GM21717 (cell line): ENCODE measurements around the gene LMCD1.
A peak's percentile ranks its signal among the peaks of the same experiment; 100 is the strongest.

Experiments
- ATAC-seq: cut with Tn5 transposase; IDR thresholded peaks from one replicate; pipeline ENCODE4 v1.9.1; 2021; ENCODE audit warnings: mild to moderate bottlenecking, moderate library complexity; ENCODE audit not compliant: unreplicated experiment

LMCD1 gene

GRCh38 chr3:8556473-8556869 lies 54.8 kb downstream of the LMCD1 start:
- no peak for ATAC-seq

DNA sequence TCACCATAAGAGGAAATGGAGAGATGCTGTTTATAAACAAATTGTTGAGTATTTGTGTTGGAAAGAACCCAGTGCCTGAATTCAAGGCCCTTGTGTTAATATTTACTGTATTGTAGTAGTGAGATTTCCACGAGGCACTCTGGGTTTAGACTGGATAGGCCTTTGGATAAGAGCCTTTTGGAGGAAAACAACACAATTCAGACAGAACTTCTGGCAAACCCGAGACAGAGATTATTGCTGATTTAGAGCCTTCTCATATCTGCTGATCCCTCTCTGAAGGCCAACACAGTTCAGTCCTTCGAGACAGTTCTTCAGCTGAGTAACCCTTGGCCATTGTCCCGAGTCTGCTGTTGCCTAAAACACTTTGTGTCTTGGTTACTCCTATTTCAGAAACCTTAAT lies 55.7 kb downstream of the LMCD1 start:
- no peak for ATAC-seq

GRCh38 chr3:8558645-8559044 lies 57.0 kb downstream of the LMCD1 start:
- no peak for ATAC-seq

DNA sequence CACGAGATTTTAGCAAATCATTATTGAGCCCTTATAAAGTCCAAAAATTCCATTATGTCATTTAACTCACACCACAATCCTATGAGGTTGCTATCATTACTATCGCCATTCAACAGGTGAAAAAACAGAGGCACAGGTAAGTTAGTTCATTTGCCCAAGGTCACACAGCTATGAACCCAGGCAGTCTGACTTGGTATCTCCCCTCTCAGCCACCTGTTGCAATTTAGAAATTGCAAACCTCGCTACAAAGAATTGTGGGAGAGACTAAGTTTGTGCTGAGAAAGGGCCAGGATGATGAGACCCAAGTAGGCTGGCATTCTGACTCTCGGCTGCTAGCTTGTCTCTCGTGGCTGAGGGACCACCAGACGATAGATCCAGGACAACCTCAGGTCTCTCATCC lies 57.7 kb downstream of the LMCD1 start:
- no peak for ATAC-seq

DNA sequence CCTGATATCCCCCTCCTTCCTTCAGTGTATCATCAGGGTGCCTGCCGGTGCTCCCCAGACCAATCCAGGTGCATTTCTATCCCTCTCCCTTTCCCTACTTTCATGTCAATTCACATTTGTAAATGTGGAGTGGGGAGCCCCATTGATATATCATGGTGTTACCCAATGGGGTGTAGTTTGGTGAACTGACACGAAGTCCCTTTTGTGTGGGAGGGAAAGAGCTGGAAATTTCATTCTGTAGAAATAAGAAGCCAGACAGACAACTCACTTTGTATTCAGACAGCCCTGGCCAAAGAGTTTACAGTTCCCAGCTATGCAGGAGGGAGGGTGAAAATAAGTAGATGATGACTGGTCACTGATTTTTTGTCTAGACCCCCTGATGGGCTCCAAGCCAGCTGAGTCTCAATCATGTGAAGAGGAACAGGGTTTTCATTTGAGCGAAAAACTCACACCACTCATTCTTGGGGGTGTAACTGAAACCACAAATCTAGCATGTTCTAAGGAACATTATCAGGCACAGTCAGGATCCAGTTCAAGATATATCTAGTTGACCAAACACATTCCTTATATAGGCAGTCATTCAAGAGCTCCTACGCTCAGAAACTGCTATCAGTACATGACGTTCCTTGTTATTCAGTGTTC lies 58.9 kb downstream of the LMCD1 start:
- ATAC-seq = no peak

DNA sequence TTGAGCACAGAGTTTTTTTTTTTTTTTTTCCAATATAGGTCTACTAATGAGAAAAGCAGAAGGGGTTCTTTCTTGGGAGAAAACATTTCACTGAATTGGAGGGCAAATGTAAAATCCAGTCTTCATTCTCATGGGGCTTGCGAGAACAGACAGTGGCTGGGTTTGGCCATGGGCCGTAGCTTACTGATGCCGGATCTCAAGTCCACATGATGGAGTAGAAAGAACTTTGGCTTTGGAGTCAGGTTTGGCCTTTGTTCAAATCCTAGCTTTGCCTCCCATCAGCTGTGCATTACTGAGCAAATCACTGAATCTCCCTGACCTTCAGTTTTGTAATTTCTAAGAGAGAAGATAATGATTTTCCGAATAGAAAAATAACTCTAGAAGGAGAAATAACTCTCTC lies 59.7 kb downstream of the LMCD1 start:
- ATAC-seq = no peak

DNA sequence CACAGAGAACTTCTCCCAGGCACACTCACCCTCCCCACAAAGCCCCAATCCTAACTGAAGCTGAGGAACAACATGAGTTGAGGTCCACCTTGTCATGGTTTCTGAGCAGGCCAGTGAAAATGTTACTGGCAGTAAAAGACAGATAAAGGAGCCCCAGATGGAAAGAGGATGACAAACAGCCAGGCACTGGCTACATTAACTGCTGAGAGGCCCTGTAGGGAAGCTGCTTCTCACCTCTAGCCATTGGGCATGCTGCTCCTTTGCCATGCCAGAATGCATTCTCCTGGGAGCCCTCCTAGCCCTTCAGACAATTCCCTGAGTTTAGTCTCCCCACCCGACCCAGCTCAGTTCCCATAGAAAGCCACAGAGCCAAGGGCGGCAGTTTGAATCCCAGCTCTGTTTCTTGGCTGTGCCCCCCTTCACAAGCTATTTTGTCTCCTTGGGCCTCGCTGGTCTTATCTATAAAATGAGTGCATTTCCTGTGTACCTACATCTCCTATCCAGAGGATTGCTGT lies 60.5 kb downstream of the LMCD1 start:
- no peak for ATAC-seq

DNA sequence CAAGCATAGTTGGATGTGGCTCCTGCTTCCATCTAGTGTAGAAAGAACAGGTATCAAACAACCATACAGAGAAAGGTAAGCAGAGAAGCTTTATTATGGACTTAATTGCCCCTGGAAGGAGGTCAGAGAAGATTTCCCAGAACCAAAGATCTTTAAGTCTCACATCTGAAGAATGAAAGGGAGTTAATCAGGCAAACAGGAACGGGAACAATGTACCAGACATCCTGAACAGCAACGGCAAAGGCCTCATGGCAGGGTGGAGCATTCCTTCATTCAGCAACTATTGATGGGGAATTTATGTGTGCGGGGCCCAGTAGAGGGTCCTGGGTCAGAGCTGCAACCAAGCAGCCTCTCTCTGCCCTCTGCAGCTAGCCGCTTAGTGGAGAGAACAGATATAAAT lies 61.5 kb downstream of the LMCD1 start:
- no peak for ATAC-seq

DNA sequence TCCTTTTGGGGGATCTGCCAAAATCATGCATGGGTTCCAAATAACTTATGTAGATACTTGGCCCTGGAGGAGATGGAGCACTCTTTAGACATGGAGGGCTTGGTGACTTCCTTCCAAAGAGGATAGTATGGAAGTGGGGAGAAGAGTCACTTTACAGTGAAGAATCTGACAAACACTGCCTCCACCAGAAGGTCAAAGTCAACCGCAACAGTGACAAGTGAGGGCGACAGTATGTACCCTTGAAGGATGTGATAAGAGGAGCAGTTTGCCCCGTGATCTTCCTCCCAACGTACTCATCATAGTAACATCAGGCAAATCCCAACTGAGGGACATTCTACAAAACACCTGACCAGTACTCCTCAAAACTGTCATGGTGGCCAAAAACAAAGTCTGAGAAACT lies 62.0 kb downstream of the LMCD1 start:
- no peak for ATAC-seq

DNA sequence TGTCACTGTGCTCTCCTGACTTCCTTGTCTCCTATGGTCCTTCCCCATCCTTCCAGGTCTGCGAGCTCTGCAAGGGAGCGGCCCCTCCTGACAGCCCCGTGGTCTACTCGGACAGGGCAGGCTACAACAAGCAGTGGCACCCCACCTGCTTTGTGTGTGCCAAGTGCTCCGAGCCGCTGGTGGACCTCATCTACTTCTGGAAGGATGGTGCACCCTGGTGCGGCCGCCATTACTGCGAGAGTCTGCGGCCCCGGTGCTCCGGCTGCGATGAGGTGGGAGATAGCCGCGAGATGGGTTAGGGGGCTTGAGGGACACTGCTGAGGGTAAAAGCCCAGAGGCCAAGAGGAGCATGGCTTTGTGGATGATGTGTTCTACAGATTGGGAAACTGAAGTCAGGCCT lies 63.8 kb downstream of the LMCD1 start:
- no peak for ATAC-seq

DNA sequence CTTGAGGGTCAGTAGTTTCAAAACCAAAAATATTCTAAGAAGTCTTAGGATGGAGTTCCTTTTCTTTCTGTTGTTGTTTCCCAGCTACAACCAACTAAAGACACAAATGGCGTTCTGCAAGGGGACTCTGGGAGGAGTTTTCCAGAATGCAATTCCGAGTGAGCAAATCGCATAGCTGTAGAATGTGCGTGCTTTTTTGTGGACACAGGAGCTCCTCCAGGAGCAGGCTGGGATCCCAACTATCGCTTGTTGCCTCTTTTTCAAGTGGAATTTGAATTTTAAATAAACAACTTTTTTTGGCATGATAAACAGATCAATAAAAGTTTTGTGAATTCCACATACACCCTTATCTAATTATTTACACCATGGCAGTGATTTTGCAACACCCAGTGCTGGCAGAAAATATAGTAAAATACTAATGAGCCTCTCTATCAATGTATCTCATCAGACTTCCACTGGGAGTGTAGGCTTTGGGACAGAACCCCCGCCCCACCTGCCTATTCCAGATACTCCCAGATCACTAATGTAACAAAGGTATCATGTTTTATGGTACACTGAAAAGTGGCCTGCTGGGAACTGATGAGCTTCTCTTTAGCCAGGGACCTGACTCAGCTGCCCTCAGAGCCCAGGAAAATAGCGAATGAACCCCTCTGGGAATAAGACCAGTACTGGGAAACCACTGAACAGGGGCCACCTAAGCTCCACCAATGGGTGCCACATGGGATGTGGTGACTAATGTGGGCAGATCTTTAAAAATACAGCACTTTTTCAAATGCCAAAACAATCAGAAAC lies 66.4 kb downstream of the LMCD1 start:
- no peak for ATAC-seq

GRCh38 chr3:8571256-8571655 lies 69.6 kb downstream of the LMCD1 start:
- no peak for ATAC-seq

- ATAC-seq = no peak
Observed at GRCh38 chr3:8573342-8573926, 71.8 kb downstream of the LMCD1 start.

- ATAC-seq = no peak
Observed at GRCh38 chr3:8574040-8574669, 72.5 kb downstream of the LMCD1 start.

- no peak for ATAC-seq
Observed at GRCh38 chr3:8574670-8575322, 73.2 kb downstream of the LMCD1 start.

DNA sequence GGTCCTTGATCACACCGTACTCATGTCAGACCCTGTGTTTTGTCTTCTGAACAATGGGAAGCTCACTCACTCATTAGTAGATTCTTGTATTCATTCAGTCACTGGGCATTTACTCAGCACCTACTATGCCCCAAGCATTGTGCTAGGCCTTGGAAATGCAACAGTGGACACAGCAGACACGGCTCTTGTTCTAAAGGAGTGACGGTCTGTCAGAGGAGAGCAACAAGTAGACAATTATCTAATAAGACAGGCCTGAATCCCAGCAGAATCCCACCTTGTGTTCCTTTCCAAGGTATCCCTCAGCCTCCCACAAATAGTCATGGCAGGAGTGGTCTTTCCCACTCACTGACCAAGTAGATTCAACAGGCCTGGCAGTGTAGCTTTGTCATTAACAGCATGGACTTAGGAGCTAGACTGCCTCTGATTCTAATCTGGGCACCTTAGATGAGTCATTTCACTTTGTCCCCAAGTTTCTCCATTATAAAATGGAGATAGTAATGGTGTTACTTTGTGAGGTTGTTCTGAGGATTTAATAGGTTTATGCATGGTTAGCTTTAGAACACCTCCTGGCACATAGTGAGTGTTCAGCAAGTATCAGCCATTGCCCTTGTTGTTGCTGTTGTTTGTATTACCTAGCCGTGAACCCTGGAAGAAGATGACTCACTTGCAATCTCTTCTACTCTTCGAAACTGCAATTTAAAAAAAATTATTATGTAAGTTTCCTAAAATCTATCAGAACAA lies 73.9 kb downstream of the LMCD1 start:
- no peak for ATAC-seq

GRCh38 chr3:8576436-8576835 lies 74.8 kb downstream of the LMCD1 start:
- no peak for ATAC-seq

DNA sequence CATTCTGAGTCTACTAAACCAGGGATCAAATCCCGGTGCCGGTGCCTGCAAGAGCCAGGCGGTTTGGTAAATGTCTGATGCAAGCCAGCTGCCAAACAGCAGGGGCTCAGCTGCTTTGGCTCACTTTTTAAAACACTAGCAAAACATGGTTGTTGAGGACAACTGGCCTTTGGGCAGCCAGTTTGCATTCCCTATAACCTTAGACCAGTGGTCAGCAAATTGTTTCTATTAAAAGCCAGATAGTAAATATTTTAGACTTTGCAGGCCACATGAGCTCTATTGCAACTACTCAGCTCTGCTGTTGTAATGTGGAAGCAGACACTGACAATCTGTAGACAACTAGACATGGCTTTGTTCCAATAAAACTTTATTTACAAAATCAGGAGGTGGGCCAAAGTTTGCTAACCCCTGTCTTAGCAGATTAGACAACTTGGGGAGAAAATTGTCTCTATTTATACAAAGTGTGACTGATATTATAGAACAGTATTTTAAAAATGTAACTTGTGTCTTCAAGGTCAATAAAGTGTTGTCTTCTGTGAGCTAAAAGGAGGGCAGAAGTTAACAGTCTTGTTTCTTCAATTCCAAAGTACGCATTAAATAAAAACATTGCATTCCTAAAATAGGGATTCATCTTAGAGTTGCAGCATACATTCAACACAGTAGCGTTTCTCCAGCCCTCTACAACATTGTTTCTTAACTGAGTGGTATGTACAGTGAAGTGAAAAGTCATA lies 75.4 kb downstream of the LMCD1 start:
- no peak for ATAC-seq

DNA sequence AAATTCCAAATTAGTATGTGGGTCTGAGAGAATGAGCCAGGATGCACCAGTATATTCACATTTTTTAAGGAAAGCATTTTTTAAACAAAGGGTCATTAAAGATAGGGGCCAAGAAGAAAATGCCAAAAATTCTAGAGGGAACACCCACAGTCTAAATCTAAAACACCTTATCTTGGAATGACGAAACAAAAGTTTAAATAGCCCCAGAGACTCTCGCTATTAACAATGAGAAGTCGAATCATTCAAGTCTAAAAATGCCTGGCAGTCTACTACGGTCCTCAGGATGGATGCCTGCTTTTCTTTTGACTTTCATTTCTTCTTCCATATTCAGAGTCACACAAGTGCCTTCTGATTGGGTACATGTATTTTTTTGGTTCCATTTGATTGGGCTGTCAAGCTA lies 76.7 kb downstream of the LMCD1 start:
- ATAC-seq = peak; percentile 31

DNA sequence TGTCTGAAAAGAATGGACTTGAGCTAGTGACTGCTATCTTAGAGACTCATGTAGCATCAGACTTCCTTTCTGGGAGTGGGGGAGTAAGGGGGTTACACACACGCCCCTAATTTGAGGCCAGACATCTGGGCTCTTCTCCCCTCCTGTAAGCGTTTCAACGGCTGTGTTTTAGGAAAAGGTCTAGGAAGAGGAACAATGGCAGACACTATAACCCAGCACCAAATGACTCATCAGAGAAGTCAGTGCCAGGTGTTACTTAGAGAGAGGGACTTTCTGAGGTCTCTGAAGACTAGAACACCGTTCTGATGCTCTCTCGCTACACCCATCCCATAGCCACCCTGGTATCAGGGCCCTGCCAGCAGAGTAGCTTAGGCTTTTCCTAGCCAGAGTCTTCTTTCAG lies 77.5 kb downstream of the LMCD1 start:
- ATAC-seq = peak; percentile 99
